Measurements from ENCODE around the gene INPP5E.

INPP5E gene

DNA sequence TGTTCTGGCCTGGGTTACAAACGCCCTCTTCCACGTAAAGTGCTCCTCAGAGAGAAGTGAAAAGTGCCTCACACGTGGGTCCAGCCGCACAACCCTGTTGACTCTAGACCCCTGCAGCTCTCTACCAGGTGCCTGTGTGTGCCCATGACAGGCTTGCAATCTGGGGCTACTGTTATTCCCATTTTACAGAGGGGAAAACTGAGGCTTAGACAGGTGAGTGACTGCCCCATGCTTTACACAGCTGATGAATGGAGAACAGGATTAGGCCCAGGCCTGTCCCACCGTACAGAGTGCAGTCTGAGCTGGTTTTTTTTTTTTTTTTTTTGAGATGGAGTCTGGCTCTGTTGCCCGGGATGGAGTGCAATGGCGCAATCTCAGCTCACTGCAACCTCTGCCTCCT is 6.2 kb upstream of the INPP5E start:
- DNase-seq, result no peak

DNA sequence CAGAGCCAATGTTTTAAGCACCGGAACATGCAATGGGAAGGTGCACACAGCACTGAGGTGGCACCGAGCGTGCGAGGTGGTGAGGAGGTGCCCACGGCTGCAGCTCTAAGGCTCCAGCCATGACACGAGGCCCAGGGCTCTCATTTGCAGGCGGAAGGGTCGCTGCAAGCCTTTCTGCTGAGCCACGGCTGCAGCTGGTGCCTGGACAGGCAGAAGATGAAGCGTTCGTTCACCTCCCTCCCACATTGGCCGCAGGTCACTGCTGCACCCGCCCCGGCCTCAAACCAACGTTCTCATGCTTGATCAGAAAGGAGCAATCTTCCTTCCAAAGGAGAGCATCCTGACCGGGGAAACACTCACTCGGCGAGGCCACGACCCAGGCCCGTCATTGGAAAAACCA is 4.5 kb upstream of the INPP5E start:
- no peak for DNase-seq

DNA sequence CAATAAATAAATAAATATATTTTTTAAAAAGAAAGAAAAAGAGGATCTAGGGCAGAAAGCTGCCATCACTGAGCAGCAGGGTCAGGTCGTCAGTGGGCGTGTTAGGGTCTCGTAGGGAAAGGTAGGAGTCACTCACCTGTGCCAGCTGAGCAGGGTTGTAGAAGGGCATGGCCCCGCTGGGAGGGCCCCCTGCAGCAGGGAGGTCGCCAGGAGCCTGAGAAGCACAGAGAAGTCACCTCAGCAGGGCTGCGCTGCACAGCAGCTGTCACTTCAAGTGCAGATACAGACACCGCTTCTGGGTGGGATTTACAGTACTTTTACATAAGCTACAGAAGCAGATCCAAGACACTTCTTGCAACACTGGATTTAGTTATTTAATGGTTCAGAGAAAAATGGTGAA is 4.0 kb upstream of the INPP5E start:
- no peak for DNase-seq

DNA sequence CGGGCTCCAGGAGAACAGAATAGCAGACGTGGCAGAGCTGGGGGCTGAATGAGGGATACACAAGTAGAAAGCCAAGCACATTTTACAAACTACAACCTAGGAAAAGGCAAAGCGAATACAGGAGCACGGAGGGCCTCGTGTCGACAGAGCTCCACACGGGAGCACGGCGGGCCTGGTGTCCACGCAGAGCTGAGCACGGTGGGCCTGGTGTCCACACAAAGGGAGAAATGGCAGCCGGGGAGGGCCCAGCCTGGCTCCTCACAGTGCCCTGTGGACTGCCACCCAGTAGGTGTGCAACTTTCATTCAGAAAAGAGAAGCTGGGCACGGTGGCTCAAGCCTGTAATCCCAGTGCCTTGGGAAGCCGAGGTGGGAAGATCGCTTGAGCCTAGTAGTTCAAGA is 3.4 kb upstream of the INPP5E start:
- DNase-seq, result no peak

DNA sequence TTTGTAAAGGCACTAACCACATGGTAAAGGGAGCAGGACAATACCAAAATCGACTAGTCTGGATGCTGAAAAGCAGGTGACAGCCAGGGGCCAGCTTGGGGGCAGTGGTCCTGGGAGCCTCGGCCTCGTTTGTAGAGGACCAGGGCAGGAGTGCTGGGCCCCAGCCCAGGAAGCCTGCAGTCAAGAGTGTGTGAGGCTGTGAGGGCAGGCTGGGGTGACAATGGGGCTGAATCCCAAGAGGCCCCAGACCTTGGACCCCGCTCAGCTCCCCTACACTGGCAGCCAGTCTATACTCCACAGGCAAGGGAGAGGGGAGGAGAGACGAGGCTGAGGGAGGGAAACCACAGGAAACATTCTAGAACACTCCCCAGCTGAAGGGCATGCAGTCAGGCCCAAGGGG is 2.6 kb upstream of the INPP5E start:
- no peak for DNase-seq

DNA sequence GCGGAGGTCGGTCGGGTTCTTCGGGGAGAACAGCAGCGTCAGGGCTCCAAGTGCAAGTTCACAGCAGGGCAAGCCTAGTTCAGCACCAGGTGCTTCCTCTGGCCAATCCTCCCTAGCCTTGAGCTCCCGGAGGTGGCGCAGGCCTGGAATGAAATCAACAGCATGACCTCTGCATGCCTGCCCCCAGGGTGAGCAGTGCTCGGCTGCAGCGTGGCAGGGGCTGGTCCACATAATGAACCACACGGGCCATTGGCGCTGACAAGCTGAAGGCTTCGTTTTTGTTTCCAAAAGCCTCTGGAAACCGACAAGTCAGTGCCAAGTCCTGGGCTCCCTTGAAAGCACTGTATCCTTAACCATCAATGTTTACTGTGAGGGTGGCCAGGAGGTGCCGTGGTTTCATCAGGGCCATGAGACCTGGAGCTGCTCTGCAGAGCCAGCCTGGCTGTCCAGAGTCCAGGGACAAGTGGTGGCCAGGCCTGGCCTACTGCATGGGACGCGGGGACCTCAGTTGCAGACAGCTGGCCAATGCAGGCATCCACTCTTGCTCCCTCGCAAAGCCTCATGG is 2.1 kb upstream of the INPP5E start:
- DNase-seq, result no peak

DNA sequence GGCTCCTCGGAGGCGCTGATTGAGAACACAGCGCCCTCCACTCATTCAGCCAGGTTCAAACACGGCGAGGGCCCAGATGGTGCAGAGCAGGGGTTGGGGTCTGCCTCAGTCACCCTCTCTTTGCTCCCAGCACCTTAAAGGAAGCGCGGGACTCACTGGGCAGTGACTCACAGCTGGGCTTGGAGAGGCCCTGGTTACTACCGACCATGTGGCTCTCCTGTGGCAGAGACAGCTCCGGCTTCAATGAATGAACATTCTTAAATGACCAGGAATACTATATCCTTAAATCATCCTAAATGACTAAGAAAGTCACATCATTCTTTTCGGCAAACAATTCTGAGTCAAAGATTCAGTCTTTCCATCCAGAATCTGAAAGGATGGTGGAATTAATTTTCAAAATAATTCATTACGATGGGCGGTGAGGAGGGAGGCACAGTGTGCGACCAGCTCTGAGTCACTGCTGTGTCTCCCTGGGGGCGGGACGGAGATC is 1.6 kb upstream of the INPP5E start:
- DNase-seq, result no peak

DNA sequence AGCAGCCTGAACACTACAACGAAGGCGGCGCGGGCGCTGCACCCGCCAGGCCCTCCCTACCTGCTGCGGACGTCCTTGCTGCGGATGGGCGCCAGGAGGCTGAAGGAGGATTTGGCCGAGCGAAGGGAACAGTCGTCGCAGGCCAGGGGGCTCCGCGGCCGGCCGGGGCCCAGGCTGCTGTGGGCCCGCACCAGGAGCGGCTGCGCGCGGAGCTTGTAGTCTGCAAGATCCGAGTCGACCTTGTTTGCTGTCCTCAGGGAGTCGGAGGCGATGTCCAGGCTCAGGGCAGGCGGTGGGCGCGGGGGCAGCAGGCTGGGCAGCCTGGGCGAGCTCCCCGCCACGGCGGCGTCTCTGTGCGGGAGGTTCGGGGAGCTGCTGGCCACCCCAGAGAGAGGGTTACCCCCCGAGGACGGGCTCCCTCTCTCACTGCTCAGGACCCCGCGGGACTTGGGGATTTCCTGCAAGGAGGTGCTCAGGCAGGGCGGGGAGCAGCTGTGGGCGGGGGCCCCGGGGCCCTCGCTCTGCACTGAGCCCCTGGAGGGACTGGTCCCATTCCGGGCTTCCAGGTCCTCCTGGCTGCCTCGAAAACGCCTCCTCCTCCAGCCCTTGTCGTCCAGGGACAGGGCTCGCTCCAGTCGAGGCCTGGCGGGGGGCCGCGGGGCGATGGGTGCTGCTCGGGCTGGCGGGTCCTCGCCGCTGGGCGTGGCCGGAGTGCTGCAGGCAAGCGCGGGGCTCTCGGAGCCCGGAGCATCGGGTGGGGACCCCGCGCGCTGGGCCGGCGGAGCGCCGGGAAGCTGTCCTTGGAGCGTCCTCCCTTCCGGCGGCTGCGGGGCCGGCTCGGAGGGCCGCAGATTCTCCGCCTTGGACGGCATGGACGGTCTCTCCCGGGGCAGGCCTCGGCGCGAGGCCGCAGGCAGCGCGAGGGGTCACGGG is 831 bp downstream of the INPP5E start:
- DNase-seq, result no peak

DNA sequence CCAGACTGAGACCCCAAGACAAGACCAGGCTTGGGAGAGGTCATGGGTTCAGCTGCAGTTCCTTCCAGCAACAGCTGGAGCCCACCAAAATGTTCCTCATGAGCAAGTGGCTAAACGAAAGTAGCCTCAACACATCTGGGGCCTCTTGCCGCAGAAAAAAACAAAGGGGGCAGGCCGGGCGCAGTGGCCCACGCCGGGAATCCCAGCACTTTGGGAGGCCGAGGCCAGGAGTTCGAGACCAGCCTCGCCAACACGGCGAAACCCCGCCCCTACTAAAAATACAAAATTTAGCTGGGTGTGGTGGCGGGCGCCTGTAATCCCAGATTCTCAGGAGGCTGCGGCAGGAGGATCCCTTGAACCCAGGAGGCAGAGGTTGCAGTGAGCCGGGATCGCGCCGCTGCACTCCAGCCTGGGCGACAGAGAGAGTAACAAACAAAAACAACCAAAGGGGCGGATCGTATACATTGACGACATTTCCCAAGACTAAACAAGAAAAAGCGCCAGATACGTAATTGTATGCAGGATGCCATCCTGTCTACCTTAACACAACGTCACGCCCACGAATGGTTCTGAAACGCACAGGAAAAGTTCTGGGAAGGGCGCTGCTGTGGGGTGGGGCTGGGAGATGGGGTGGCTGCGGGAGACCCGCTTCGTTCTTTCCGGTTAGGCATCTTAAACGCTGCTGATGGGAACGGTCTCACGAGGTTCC is 1.7 kb downstream of the INPP5E start:
- DNase-seq, result no peak

DNA sequence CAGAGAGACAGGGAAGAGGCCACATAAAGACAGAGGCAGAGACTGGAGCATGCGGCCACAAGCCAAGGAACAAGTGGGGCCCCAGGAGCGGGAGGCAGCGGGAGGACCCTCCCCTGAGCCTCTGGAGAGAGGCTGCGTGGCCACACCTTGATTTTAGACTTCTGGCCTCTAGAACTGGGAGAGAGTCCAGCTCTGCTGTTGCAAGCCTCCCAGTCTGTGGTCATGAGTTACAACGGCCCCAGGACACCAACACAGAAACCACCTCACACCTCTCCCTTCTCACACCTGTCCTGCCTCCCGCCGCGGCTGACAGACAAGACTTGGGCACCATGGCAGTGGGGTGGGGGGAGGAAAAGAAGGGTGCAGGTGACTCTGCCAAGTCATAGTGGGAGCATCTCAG is 2.2 kb downstream of the INPP5E start:
- no peak for DNase-seq

DNA sequence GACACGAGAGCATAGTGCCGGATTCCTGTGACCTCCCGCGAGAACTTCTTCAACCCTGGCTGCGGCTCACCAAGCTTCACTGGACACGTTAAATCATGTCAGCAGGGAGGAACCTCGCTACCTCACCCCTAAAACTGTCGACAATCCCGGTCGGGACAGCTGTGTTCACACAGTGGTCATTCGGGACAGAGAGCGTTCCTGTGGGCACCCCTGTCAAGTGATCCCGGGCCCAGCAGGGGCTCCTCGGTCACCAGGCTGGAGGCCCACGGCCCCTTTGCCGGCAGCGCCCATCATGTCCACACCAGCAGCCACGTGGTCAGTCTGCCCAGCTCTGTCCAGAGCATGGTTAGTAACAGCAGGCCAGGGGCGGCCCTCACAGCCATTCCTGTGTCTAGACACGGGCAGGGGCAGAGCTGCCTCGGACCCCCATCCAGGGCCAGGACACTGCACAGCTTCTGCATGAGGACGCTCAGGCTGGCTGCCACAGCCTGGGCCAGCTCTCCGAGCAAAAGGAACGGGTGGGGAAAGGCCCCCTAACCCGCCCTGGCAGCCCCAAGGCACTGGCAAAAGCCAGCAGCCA is 3.5 kb downstream of the INPP5E start:
- DNase-seq, result no peak

DNA sequence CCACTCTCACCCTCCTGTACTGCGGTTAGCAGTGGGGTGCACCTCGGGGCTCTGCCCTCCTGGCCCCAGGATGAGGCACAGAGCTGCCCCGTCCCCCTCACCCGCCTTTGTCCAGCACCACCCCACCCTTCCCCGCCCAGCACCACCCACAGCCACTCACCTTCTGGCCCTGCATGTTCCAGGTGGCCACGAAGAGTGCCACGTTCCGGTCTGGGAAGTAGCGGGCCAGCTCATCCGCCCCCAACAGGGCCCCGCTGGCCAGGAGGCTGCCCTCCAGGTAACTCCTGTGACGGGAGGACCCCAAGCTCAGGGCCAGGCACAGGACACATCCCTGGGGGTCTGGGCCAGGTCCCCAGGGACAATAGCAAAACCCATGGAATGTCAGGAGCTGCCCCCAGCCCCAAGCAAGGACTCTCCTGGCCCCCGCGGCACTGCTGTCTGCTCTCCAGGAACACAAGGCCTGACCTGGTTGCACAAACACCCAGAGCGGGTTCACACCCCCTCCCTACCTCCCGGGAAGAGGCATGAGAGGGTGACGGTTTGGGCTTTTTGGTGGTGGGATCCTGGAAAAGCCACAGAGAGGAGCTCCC is 5.0 kb downstream of the INPP5E start:
- no peak for DNase-seq

DNA sequence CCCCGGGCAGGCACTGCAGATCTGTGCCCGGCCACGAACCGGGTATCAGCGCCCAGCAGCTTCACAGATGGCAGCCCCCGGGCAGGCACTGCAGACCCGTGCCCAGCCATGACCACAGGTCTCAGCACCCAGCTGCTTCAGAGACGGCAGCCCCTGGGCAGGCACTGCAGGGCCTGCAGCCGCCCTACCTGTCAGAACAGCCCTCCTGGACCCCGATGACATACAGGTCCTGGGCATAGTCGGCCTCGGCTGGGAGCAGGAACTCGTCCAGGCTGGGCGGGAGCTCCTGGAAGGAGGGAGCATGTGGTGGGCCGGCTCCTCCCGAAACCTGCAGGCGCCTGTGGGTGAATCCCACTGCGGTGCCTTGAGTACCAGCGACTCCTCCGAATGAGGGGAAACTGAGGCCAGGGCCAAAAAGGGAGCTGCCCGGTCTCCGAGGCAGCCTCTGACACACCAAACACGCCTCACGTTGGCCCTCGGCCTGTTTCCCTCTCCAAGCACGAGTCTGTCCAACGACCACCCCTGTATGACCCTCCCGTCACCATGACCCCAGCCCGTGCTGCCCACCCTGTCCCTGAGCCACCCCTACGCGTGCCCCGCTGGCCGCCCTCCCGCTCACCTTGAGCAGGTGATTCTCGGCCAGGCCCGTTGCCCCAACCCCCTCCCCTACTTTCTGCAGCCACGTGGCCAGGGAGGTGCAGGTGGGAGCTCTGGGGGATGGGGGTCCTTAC is 5.6 kb downstream of the INPP5E start:
- no peak for DNase-seq

DNA sequence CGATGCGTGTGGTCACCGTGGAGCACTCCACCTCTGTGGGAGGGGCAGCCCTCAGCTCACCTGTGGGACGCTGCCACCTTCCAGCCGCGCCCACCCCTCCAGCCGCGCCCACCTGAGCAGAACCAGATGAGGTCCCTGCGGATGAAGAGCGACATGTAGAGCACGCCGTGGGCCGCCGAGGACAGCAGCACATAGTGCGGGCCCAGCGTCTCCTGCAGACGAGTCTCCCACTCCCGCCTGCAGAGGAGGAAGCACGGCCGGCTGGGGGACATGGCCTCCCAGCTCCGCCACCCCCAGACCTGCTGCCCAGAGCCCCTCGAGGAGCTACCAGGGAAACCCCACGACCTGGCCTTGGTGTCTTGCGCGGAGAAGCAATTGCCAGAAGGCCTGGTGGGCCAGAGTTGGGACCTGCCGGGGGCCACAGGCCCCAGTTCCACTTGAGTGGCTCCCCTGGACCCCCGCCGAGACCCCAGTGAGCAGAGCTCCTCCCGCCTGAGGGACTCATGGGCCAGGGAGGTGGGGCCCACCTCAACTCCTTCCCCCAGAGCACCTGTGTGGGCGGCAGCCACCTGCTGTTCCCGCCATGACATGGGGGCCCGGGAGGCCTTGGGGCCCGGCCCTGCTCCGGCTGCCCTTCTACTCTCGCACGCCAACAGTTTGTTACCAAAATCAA is 6.5 kb downstream of the INPP5E start:
- no peak for DNase-seq

DNA sequence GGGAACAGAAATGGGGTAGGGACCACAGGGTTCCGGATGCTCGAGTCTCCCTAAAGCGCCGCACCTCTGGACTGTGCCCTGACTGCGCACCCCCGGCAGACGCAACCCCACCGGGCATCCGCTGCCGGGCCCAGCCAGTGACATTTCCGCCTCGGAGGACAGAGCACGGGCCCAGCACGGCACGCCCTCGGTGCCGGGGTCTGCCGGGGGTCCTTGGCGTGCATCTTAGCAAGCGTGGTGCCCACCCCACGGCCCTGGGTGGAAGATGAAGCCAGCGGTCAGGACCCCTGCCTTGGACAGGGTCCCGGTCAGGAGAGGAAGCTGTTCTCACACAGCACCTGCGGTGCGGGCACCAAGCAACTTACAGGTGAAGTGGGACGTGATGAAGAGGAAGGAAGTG is 7.1 kb downstream of the INPP5E start:
- no peak for DNase-seq

DNA sequence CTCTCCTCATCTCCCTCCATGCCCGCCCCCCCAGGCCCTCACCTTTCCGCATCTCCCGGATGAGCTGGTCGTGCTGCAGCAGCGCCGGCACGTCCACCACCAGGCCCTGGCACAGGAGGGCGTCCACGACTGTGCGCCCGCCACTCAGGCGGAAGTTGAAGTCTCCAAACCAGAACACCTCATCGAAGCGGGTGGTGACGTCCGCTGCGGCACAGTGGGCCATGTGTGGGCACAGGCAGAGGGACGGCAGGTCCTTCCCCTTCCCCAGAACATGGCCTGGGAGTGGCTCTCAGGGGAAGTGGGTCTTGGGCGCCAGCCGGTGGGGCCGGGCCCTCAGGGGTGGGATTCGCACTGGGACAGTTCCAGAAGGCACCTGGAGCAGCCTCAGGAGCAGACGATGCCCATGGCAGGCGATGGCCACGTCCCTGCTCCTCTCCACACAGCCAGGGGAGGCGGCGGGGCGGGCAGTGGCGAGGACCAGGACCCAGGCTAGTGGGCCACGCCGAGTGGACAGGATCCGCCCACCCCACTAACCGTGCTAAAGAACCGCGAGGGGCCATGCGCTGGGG is 7.8 kb downstream of the INPP5E start:
- DNase-seq, result no peak

DNA sequence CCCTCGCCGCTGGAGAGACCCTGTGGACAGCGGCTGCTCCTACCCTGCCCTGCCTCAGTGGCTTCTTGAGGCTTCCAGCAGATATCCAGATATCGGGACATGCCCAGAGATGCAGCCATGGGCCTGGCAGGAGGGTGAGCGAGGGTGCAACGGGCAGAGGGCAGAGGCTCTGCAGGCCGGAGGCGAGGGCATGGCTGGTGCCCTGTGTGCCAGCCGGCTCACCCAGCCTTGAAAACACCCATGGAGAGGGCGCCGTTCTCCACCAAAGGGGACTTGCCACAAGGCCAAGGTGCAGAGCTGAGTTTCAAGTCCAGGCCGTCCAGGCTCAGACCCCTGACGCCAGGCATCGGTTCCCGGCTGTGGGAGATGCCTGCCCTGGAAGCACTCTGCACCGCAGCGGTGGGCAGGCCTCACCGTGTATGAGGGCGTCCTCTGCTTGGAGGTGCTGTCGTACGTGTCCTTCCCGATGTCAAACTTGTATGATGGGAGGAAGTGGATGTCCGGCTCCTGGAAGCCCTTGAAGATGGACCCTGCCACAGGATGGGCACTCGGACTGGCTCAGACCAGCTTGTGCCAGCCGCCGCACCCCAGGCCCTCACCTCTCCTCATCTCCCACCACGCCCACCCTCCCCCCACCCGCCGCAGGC is 8.9 kb downstream of the INPP5E start:
- no peak for DNase-seq

DNA sequence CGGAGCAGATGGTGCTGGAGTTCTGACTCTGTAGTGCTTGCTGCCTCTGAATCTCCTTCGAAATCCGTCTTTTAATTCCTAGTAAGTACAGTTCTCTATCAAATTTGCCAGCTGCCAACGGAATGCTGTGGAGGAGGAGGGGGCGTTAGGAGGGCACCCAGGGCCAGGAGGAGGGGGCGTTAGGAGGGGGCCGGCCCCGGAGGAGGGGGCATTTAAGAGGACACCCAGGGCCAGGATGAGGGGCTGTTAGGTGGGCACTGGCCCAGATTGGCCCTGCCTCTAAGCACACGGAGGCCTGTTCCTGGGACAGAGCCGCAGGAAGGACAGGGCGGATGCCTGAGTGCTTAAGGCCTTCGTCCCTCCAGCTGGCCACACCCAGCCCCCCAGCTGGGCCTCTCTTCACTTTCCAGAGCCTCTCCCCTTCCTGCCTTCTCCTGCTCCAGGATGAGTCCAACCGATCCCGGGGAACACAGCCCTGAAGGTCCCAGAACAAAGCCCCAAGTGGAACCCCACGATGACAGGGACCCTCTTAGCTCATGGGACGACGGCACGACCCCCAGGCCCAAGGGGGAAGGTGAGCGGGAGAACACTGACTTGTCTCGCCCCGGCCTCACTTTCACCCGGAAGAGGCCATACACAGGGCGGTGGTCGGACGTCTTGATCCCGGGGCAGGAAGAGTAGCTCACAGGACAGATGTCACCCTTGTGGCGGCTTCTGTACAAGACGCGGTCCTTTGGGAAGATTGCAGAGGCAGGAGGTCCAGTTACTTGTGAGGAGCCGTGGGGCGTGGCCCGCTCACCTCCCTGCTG is 9.8 kb downstream of the INPP5E start:
- no peak for DNase-seq

DNA sequence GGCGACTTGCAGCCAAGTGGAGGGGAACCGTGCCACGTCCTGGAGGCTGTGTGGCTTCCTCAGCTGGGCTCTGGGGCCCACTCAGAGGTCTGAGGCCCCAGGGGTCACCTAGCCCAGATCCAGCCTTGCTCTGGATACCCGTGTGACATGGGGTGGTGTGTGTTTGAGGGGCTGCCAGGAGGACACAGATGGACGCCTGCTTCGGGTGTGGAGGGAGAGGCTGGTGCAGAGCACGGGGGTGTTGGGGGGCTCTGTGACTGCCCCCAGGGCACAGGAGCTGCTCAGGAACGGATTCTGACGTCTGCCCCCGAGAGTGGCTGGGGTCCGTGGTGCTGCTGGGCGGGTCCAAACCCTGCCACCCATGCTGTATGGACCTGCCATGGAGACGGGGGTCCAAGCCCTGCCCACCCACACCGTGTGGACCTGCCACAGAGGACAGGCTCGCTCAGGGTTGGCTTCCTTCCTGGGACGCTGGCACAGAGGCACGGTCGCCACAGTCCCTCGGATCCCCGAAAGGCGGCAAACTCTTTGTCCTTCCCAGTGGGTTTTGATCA is 10.5 kb downstream of the INPP5E start:
- DNase-seq, result no peak

DNA sequence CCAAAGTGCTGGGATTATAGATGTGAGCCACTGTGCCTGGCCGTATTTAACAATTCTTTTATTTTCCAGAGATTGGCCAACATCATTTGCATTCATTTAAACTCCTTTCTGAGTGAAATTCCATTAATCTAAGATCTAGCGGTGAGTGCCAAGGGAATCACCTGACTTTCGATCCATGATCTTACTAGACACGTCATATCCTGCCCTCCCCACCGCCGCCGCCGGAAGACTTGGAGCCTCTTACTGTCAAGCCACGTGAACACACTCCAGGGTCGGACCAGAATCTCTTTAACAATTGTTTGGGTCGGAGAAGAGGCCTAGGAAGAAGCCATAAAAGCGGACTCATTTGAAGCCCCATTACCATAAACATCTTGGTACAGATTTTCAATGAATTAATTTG is 12.9 kb downstream of the INPP5E start:
- no peak for DNase-seq

Measured in NCI-H1930 (cell line).